ENCODE data around the gene NTNG2. TPM values are rescaled to one million over a fixed set of nuclear protein-coding genes. Genes with fewer than 3 reads are reported as not detected.

NTNG2 gene
- total RNA-seq, 1 experiment from 2014 or later, result 2.6 TPM

- peak; percentile 83 for DNase-seq (ENCODE audit: low read depth)
These were observed 74.2 kb downstream of the NTNG2 start for GRCh38 chr9:132235894-132236661.

- no peak for DNase-seq (ENCODE audit: low read depth)
These were observed 74.9 kb downstream of the NTNG2 start for GRCh38 chr9:132236662-132237311.

GRCh38 chr9:132237481-132237880 lies 75.6 kb downstream of the NTNG2 start:
- peak; percentile 59 for DNase-seq (ENCODE audit: low read depth)

- no peak for DNase-seq (ENCODE audit: low read depth)
These were observed 76.4 kb downstream of the NTNG2 start for GRCh38 chr9:132238026-132238972.

GRCh38 chr9:132238992-132239391 lies 77.1 kb downstream of the NTNG2 start:
- DNase-seq (ENCODE audit: low read depth), result no peak

GRCh38 chr9:132239518-132239917 lies 77.7 kb downstream of the NTNG2 start:
- DNase-seq (ENCODE audit: low read depth), result no peak

- no peak for DNase-seq (ENCODE audit: low read depth)
These were observed 78.4 kb downstream of the NTNG2 start for GRCh38 chr9:132239999-132240840.

GRCh38 chr9:132240841-132241482 lies 79.1 kb downstream of the NTNG2 start:
- peak; percentile 98 for DNase-seq (ENCODE audit: low read depth)

- DNase-seq (ENCODE audit: low read depth), result no peak
These were observed 79.6 kb downstream of the NTNG2 start for GRCh38 chr9:132241483-132241839.

GRCh38 chr9:132241840-132242620 lies 80.2 kb downstream of the NTNG2 start:
- DNase-seq (ENCODE audit: low read depth), result peak; percentile 50

GRCh38 chr9:132242621-132243155 lies 80.8 kb downstream of the NTNG2 start:
- DNase-seq (ENCODE audit: low read depth), result no peak

GRCh38 chr9:132243156-132244074 lies 81.6 kb downstream of the NTNG2 start:
- DNase-seq (ENCODE audit: low read depth), result no peak

- no peak for DNase-seq (ENCODE audit: low read depth)
These were observed 83.0 kb downstream of the NTNG2 start for GRCh38 chr9:132244582-132245455.

- no peak for DNase-seq (ENCODE audit: low read depth)
These were observed 83.6 kb downstream of the NTNG2 start for GRCh38 chr9:132245465-132245864.

GRCh38 chr9:132247942-132248341 lies 86.1 kb downstream of the NTNG2 start:
- DNase-seq (ENCODE audit: low read depth), result no peak

GRCh38 chr9:132249123-132249522 lies 87.3 kb downstream of the NTNG2 start:
- no peak for DNase-seq (ENCODE audit: low read depth)

- no peak for DNase-seq (ENCODE audit: low read depth)
These were observed 87.8 kb downstream of the NTNG2 start for GRCh38 chr9:132249690-132250089.
